ENCODE measurements around the gene GPRIN3.

Gene GPRIN3

GRCh38 chr4:89307446-89308160, at the start of gene GPRIN3:
Gene GPRIN3, minus strand, starts transcription at chr4:89307800. Its CDS starts 57,690 bp downstream, at chr4:89250110.
- peak; percentile 10 for DNase-seq (ENCODE audit: low read depth)

- DNase-seq (ENCODE audit: low read depth), result no peak
Observed at GRCh38 chr4:89357340-89357739, 49.7 kb upstream of the GPRIN3 start.

- DNase-seq (ENCODE audit: low read depth), result no peak
Observed at GRCh38 chr4:89356086-89356485, 48.5 kb upstream of the GPRIN3 start.

- no peak for DNase-seq (ENCODE audit: low read depth)
Observed at GRCh38 chr4:89353514-89353913, 45.9 kb upstream of the GPRIN3 start.

GRCh38 chr4:89352541-89352940, 44.9 kb upstream of the GPRIN3 start:
- no peak for DNase-seq (ENCODE audit: low read depth)

GRCh38 chr4:89351201-89351600, 43.6 kb upstream of the GPRIN3 start:
- DNase-seq (ENCODE audit: low read depth), result no peak

GRCh38 chr4:89347363-89348025, 39.9 kb upstream of the GPRIN3 start:
- no peak for DNase-seq (ENCODE audit: low read depth)

- no peak for DNase-seq (ENCODE audit: low read depth)
Observed at GRCh38 chr4:89344571-89344970, 37.0 kb upstream of the GPRIN3 start.

GRCh38 chr4:89338206-89338605, 30.6 kb upstream of the GPRIN3 start:
- DNase-seq (ENCODE audit: low read depth), result no peak

GRCh38 chr4:89337681-89338080, 30.1 kb upstream of the GPRIN3 start:
- DNase-seq (ENCODE audit: low read depth), result no peak

DNA sequence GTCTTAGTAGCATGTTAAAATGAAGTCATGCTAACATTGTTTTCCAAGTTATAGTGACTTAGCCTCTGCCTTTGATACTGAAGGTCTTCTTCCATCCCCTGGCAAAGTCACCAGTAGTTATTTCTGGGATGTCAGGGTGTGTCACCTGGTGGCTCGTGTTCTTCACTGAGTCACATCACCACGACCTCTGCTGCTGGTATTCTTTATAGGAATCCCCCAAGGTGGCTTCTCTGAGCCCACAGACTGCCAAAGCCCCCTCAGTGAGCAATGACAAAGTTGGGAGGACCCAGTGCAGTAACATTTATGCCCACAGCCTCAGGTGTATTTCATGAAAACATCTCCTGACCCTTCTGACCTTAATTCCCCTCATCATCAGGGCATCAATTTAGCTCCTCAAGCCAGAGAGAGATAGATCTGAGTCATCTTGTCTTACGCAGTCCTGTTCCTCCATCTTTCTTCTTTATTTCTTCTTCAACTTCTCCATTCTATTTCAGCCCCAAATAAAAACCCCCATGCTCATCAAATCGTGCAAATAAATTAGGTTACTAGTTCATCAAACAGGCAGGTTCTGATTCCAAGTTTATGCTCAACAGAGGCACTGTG, 29.3 kb upstream of the GPRIN3 start:
- DNase-seq (ENCODE audit: low read depth), result no peak

DNA sequence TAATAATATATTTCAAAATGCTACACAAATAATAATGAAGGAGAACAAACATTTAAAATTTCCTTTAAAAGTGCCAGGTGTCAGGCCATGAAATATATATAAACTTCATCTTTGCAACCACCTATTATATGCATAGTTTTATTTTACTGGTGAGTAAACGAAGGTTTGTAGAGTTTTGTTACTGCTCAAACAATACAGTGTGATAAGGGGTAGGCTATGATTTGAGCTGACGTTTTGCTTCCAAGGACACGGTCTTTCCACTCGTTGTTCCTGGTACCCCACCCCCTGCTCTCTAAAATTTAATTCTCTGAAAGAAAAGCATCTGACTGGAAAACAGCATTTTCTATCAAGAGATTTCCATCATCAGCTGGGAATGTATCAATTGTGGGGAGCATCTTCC, 27.2 kb upstream of the GPRIN3 start:
- no peak for DNase-seq (ENCODE audit: low read depth)

- DNase-seq (ENCODE audit: low read depth), result no peak
Observed at GRCh38 chr4:89334311-89334710, 26.7 kb upstream of the GPRIN3 start.

GRCh38 chr4:89331686-89332544, 24.3 kb upstream of the GPRIN3 start:
- DNase-seq (ENCODE audit: low read depth), result no peak

GRCh38 chr4:89331197-89331596, 23.6 kb upstream of the GPRIN3 start:
- no peak for DNase-seq (ENCODE audit: low read depth)

GRCh38 chr4:89329280-89329679, 21.7 kb upstream of the GPRIN3 start:
- DNase-seq (ENCODE audit: low read depth), result no peak

DNA sequence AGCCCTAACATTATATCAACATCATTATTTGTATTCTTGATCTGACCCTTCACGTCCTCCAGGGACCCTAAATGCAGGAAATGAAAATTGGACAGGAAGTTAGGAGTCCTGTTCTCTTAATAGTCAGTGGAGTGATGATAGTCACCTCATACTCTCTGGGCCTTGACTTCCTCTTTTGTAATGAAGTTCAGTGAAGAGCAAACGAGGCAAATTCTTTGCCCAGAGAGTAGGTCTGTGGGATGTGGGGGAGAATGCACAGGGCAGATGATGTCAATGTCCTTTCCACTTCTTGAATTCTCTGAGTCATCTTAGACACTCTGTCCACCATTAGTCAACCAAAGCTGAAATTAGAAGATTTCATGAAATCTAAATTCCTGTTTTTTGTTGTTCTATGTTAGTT, 17.1 kb upstream of the GPRIN3 start:
- DNase-seq (ENCODE audit: low read depth), result no peak

DNA sequence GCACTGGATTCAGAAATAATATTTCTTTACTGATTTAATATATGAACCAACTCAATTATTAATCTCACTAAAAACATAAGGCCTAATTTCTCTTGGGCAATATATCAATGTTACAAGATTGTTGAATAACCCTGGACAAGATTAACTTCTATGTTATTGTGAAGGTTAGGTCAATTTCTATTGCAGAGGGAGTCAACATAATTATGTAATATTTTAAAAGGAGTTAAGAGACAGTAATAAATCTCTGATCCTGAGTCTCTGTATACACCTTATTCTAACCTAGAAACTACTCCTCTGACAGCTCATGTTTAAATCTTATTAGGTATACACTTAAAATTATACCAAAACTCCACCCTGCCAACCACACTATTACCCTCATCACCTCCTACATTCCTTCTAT, 15.1 kb upstream of the GPRIN3 start:
- DNase-seq (ENCODE audit: low read depth), result no peak

GRCh38 chr4:89319756-89320155, 12.2 kb upstream of the GPRIN3 start:
- no peak for DNase-seq (ENCODE audit: low read depth)

DNA sequence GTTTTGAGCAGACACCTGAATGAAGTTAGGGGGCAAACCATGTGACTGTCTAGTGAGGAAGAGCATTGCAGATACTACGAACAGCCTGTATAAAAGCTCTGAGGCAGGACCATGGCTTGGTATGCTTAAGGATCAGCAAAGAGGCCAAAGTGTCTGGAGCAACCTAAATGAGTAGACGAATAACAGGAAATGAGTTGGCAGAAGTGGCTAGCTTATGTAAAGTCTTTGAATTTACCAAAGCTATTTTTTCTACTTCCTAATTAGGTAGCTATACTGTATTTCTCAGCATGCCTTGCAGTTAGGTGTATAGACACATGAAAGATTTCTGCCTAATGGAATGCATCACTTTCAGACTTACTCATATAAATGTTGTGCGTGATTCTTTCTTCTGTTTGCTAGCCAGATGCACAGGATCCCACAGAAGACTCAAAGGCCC, 9.3 kb upstream of the GPRIN3 start:
- peak; percentile 12 for DNase-seq (ENCODE audit: low read depth)

- peak; percentile 20 for DNase-seq (ENCODE audit: low read depth)
Observed at GRCh38 chr4:89316211-89316610, 8.6 kb upstream of the GPRIN3 start.

DNA sequence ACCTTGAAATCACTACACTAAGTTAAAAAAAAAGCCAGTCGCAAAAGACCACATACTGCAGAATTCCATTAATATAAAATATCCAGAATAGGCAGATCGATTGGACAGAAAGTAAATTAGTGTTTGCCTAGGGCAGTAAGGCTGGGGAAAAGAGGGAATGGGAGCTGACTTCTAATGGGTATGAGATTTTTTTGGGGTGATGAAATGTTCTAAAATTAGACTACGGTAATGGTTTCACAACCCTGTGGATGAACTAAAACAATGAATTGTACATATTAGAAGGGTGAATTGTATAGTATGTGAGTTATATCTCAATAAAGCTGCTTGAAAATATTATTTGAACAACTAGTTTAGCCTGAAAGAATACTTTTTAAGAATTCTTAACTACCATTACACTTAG, 6.7 kb upstream of the GPRIN3 start:
- DNase-seq (ENCODE audit: low read depth), result no peak
